Measurements from ENCODE around the gene PDSS2.

The PDSS2 gene

DNA sequence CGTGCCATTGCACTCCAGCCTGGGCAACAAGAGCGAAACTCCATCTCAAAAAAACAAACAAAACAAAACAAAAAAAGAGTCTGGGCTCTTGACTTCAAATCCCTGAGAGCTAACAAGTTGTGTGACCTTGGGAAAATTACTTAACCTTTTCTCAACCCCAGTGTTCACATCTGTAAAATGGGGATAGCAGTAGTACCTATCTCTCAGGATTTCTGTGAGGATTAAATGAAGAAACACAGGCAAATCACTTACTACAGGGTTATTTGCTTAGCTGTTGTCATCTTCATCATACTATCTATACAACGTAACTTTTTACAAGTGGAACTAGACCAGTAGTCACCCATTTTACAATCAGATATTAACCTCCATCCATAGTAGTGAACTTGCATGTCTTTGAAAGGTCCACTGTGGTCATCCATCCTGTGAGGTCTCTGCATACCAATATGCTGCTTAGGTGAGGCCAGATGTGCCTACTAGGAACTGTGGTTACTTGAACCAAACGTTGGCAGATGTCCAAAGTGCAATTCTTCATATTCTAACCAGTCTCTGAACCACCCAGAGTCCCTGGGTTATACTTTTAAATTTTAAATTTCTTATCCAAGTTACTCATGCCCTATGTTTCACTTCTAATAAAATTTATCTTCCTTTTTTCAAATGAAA is 215.2 kb downstream of the PDSS2 start:
- Histone ChIP-seq H3K4me3 (ENCODE audit: low read length, poor library complexity, severe bottlenecking) (no peak overlapping the region), H3K9me2 (replicated peaks; ENCODE audit: low read depth, low read length) (no peaks in the 10 kb centered on the region), H4K20me1 (ENCODE audit: insufficient read depth, low read length, poor library complexity, severe bottlenecking) (no peaks in the 10 kb centered on the region), H2AFZ (ENCODE audit: low read length) (no peak overlapping the region), H3K27me3 (ENCODE audit: insufficient read depth, low read length, poor library complexity, severe bottlenecking) (no peaks in the 10 kb centered on the region), H3K4me1 (ENCODE audit: insufficient read depth, low read length, poor library complexity, severe bottlenecking) (no peaks in the 10 kb centered on the region), H3K9ac (ENCODE audit: low read depth, low read length, poor library complexity, severe bottlenecking) (no peak overlapping the region), H3K4me2 (ENCODE audit: low read depth, low read length, poor library complexity, severe bottlenecking) (no peak overlapping the region), H3K79me2 (ENCODE audit: insufficient read depth, low read length) (no peaks in the 10 kb centered on the region), H3F3A (ENCODE audit: low read depth) (no peaks in the 10 kb centered on the region), H3K9me3 (ENCODE audit: insufficient read depth, low read depth, low read length) (no peaks in the 10 kb centered on the region), H3K36me3 (ENCODE audit: insufficient read depth, low read length) (no peaks in the 10 kb centered on the region)
- TF ChIP-seq, protein P1, sequence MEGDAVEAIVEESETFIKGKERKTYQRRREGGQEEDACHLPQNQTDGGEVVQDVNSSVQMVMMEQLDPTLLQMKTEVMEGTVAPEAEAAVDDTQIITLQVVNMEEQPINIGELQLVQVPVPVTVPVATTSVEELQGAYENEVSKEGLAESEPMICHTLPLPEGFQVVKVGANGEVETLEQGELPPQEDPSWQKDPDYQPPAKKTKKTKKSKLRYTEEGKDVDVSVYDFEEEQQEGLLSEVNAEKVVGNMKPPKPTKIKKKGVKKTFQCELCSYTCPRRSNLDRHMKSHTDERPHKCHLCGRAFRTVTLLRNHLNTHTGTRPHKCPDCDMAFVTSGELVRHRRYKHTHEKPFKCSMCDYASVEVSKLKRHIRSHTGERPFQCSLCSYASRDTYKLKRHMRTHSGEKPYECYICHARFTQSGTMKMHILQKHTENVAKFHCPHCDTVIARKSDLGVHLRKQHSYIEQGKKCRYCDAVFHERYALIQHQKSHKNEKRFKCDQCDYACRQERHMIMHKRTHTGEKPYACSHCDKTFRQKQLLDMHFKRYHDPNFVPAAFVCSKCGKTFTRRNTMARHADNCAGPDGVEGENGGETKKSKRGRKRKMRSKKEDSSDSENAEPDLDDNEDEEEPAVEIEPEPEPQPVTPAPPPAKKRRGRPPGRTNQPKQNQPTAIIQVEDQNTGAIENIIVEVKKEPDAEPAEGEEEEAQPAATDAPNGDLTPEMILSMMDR (conservative IDR thresholded peaks at IDR 0.05; ENCODE audit: low read length) = no peak
- TF ChIP-seq EZH2phosphoT487 (IDR thresholded peaks at IDR 0.05; ENCODE audit: borderline replicate concordance) = no peak

DNA sequence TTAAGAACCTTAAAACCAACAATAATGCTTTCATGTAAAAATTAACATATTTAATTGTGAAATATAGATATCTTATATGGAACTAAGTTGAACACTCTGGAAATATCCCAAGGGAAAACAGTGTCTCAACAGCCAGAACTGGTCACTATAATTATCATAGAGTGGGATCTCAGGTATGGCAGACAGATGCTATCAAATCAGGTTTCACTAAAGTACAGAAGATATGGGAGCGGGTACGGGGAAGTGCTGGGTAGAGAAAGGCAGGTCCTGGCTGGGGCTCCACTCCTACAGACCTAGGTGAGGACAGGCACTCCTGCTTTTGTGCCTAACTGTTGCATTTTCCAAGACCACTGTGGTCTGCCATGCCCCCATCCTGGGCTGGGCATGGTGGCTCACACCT is 215.9 kb downstream of the PDSS2 start:
- Histone ChIP-seq H4K20me1 (ENCODE audit: insufficient read depth, low read length, poor library complexity, severe bottlenecking) (no peaks in the 10 kb centered on the region), H3K79me2 (ENCODE audit: insufficient read depth, low read length) (no peaks in the 10 kb centered on the region), H3K36me3 (ENCODE audit: insufficient read depth, low read length) (no peaks in the 10 kb centered on the region), H3K4me1 (ENCODE audit: insufficient read depth, low read length, poor library complexity, severe bottlenecking) (no peaks in the 10 kb centered on the region), H3K9ac (ENCODE audit: low read depth, low read length, poor library complexity, severe bottlenecking) (no peak overlapping the region), H3K9me2 (replicated peaks; ENCODE audit: low read depth, low read length) (no peaks in the 10 kb centered on the region), H3F3A (ENCODE audit: low read depth) (no peaks in the 10 kb centered on the region), H2AFZ (ENCODE audit: low read length) (no peak overlapping the region), H3K4me2 (ENCODE audit: low read depth, low read length, poor library complexity, severe bottlenecking) (no peak overlapping the region), H3K9me3 (ENCODE audit: insufficient read depth, low read depth, low read length) (no peaks in the 10 kb centered on the region), H3K4me3 (ENCODE audit: low read length, poor library complexity, severe bottlenecking) (no peak overlapping the region), H3K27me3 (ENCODE audit: insufficient read depth, low read length, poor library complexity, severe bottlenecking) (no peaks in the 10 kb centered on the region)
- no peak for TF ChIP-seq EZH2phosphoT487 (IDR thresholded peaks at IDR 0.05; ENCODE audit: borderline replicate concordance)
- TF ChIP-seq, protein P1 (conservative IDR thresholded peaks at IDR 0.05; ENCODE audit: low read length) = no peak

DNA sequence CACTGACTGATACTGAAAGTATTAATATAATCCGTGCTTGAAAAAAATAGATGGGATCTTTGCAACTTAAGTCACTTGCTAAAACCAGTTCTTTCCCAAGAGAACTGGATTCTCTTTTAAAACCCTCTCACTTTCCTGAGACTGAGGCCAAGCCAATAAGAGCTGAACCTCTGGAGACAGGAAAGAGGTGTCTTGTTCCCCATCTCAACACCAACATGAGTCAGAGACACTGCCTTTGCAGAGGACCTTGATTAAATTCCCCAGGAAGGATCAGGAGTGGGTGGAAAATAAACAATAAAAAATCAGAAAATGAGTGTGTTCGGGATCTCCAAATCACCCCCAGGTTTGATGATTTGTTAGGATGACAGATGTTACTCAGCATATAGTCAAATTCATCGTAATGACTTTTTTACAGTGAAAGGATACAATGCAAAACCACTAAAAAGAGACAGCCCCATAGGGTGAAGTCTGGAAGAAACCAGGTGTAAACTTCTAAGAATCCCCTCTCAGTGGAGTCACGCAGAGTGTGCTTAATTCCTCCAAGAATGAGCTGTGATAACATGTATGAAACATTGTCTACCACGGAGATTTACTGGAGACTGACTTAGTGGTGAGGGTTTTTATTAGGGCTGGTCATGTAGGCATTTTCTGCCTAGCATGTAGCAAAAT is 221.2 kb downstream of the PDSS2 start:
- Histone ChIP-seq H3K4me1 (ENCODE audit: insufficient read depth, low read length, poor library complexity, severe bottlenecking) (no peaks in the 10 kb centered on the region), H3K4me2 (ENCODE audit: low read depth, low read length, poor library complexity, severe bottlenecking) (no peak overlapping the region)

More for the DNA sequence above, 221.2 kb downstream of the PDSS2 start:
- no peaks in the 10 kb centered on the region for H3K9me3 ChIP-seq (ENCODE audit: insufficient read depth, low read depth, low read length)
- H3K9ac ChIP-seq (ENCODE audit: low read depth, low read length, poor library complexity, severe bottlenecking) = no peak overlapping the region
- H3K4me3 ChIP-seq (ENCODE audit: low read length, poor library complexity, severe bottlenecking) = no peak overlapping the region
- no peaks in the 10 kb centered on the region for H3K79me2 ChIP-seq (ENCODE audit: insufficient read depth, low read length)
- no peak overlapping the region for H2AFZ ChIP-seq (ENCODE audit: low read length)
- no peaks in the 10 kb centered on the region for H3K27me3 ChIP-seq (ENCODE audit: insufficient read depth, low read length, poor library complexity, severe bottlenecking)
- H4K20me1 ChIP-seq (ENCODE audit: insufficient read depth, low read length, poor library complexity, severe bottlenecking) = no peaks in the 10 kb centered on the region
- H3K9me2 ChIP-seq (replicated peaks; ENCODE audit: low read depth, low read length) = no peaks in the 10 kb centered on the region
- H3F3A ChIP-seq (ENCODE audit: low read depth) = no peaks in the 10 kb centered on the region
- H3K36me3 ChIP-seq (ENCODE audit: insufficient read depth, low read length) = peaks cover 9% of the 10 kb centered on the region; the same call in 1 of the 2 replicates
- TF ChIP-seq EZH2phosphoT487 (IDR thresholded peaks at IDR 0.05; ENCODE audit: borderline replicate concordance) = no peak
- TF ChIP-seq, protein P1 (conservative IDR thresholded peaks at IDR 0.05; ENCODE audit: low read length) = no peak
